Umbilical cord (tissue), 2 donors: Measurements from ENCODE around the gene BCL2L12. TPM values are rescaled to one million over a fixed set of nuclear protein-coding genes. Genes with fewer than 3 reads are reported as not detected.

Source experiments
- DNase-seq: peaks from one replicate; pipeline ENCODE4 v3.0.0-alpha.2; 2015; ENCODE audit warnings: low spot score
- total RNA-seq: library from RNA; depleted of rRNA; stranded (reverse); fragments of >200 nt; gene quantifications from one replicate; pipeline ENCODE4 v1.2.3, GENCODE V29; 2014; ENCODE audit warnings: low replicate concordance; ENCODE audit not compliant: insufficient read depth

Gene BCL2L12
- total RNA-seq, 1 donor from 2014 or later = 0.96 TPM

DNA sequence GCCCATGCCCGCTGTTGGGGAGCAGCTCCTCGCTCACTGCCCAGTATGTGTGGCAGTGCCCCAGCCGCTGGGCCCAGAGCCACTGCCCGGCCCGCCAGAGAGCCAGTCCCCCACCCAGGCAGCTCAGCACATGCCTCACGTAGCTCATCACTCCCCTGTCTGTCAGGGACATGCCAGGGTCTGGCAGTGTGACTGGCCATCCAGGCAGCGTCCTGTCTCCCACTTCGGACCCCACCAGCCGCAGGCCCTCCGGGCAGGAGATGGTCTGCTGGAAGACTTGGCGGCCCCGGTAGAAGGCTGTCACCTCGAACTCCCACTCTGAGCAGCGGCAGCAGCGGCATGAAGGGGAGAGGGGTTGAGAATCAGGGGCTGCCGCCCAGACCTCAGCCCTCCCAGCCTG lies 3.7 kb upstream of the BCL2L12 start:
- no peak for DNase-seq

DNA sequence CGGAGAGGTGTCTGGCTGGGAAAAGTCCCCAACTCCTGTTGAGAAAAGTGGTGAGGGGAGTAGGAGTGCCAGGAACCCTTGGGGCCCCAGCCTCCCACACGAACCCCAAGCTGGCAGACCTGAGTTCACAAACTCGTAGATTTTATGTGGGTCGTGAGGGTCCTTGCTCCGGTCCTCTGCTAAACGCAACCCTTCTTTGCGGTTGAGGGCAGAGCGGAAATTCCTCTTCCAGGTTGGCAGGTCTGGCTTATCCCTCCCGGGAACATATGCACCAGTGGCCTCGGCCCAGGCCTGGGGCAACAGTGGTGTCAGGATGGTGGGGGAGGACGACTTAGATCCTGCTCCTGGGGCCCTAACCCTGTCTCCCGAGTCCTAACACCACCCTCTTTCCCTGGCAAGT lies 2.5 kb upstream of the BCL2L12 start:
- no peak for DNase-seq

DNA sequence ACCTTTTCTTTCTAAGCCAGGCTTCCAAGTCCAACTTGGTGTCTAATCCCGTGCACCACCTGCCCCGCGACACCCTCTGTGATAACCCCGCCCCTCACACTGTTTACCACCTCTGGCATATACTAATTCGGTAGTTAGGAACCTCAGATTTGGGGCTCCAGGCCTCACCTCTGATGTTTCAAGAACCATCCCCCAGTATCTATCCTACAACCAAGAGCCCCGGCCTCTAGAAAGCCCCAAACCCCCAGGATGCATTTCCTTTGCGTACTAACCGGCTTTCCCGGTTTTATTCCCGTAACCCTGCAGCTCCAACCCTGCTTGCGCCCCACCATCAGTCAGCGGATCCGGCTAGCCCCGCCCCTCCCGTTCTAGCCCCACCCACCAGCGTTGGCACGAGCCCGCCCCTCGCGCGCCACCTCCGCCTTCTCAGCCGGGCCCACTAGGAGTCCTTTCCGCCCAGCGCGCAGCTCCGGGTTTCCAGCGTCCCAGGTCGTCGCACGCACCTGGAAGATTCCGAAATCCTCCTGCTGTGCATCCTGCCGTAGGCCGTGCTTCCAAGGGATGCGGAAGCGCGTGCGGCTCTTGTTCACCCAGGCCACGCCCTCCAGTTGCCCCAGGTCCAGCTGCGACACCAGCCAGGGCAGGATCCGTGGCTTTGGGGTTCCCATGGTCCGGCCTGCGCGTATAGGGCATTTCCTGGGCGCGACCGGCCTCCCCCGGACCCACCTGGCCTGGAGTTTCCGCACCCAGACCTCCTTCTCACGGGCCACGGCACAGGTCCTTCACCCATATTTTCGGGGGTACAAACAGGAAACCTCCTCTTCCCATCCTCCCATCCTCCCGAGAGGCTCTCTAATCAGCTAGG lies 1.3 kb upstream of the BCL2L12 start:
- DNase-seq = peak; percentile 86

DNA sequence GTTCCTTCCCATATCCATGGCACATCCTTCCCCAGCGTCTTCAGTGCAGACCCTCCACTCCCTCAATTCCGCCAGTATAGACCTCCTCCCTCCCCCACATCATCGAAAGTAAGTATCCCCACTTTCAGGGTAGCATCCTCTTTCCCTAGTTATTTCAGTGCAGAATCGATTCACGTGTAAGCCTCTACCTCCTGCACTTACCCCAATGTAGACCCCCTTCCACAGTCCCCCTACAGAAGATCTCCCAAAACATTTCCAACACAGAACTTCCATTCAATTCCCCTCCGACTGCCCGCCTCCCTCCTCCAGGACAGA lies 740 bp upstream of the BCL2L12 start:
- DNase-seq = peak; percentile 21

DNA sequence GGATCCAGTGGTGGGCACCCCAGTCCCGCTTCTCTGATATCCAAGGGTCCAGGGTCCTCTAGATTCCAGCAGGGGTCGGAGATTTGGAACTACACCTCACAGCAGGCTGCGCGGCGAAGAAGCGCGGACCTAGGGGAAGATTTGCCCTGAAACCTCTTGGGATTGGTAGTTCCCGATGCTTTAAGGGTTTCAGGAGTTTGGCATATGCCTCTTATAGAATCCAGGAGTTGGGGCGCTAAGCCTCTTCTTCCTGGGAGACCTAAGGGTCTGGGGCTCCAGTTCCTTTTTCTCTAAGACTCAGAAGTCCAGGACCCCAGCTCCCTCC lies 349 bp downstream of the BCL2L12 start:
- DNase-seq = no peak

DNA sequence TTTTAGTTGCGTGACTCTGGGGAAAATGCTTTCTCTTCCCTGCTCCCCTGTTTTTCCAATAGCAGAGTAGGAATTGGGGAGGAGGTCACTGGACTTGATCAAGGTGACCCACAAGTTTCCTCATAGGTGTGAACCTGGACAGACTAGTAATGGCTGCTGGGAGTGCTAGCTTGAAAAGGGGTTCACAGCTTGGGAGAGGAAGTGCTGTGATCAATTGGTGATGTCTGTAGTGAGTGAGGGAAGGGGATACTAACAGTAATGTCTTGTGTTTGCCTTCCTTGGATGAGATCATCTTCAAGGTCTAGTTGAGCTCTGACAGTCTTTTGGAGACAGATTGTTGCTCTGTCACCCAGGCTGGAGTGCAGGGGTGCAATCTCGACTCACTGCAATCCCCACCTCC lies 1.7 kb downstream of the BCL2L12 start:
- DNase-seq = no peak

DNA sequence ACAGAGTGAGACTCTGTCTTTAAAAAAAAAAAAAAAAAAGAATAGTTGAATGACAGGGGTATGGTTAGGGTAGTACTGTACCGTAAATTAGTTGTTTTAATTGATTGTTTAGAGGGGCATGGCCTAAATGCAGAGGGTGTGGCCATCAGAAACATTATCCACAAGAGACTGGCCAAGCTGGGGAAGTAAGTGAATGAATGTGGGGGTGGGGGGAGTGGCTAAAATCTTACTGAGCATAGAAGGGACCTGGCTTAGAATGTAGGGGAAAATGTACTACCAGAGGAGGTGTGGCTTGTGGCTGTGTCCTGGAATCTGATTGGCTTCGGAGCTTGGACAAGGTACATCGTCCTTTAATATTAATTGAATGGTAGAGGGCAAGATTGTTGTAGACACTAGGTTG lies 3.8 kb downstream of the BCL2L12 start:
- DNase-seq = no peak

DNA sequence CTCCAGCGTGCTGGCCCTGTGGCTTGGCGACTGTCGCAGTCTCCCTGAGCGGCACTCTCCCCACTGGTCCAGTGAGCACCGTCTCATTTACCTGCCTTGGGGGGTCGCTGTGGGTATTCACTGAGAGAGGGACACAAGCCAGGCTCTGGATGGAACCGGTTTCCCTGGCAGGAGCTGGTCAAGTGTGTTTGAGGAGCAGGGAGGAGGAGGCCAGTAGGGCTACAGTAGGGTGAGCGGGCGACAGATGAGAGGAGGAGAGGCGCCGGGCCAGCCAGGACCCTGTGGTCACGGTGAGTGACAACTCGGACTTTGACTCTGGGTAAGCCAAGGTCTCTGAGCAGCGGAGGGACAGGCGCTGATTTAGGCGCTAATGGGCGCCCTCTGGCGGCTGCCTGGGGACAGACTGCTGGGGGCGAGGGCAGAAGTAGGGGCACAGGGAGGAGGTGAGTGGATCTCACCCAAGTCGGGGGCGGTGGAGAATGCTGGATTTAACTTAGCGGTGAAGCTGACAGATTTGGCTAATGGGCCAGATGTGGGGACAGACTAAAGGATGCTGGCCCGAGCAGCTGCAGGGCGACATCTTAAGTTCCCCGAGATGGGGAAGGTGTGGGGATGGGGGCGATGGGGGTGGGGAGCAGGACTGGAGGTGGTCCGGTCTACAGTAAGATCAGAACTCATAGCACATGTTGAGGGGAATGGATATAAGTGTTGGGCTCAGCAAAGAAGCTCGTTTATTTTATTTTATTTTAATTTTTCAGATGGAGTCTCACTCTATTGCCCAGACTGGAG lies 6.6 kb downstream of the BCL2L12 start:
- peak; percentile 57 for DNase-seq

DNA sequence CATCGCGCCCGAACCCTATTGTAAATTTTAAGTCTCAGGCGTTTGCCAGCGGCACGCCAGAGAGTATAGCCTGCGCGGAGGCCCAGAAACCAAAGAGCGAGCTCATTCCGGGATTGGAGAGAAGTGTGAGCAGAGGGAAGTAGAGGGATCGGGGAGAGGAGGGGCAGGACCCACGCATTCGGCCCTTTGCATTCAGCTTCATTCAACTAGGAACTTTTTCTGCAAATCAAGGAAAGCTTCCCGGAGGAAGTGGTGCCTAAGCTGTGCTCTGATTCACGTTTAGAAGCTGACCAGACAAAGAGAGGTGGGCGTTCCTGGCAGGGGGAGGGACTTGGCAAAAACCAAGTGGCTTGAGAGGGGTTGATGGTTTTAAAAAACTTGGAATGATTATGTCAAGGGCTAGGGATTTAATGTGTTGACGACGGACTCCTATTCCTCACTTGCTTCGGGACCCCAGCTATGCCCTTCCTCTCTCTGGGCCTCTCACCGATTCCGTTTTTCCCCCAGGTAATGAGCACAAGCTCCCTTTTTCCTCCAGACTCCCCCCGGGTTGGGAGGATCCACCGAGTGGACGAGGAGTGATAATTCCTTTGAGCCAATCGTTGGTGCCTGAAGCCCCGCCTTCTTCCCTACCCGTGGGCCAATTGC lies 10.5 kb downstream of the BCL2L12 start:
- DNase-seq = no peak

DNA sequence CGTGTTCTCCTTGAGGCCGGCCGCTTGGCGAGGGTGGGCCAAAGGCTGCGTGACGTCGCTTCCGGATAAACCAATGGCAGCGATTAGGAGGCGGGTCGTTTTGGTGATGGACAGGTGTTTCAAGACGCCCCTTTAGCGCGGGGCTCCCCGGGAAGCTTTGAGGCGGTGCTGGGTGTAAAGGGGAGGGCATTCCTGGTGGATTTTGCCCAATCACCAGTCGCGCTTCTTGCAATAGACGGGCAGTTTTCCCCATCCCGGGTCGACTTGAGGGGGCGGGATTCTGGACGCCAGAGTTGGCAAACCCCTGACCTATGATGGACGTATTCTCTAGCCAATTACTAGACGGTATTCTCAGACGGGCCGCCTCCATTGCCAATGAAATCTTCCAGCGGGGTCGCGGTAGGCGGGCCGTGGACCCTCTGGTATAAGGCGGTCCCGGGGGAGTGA lies 11.1 kb downstream of the BCL2L12 start:
- peak; percentile 100 for DNase-seq

DNA sequence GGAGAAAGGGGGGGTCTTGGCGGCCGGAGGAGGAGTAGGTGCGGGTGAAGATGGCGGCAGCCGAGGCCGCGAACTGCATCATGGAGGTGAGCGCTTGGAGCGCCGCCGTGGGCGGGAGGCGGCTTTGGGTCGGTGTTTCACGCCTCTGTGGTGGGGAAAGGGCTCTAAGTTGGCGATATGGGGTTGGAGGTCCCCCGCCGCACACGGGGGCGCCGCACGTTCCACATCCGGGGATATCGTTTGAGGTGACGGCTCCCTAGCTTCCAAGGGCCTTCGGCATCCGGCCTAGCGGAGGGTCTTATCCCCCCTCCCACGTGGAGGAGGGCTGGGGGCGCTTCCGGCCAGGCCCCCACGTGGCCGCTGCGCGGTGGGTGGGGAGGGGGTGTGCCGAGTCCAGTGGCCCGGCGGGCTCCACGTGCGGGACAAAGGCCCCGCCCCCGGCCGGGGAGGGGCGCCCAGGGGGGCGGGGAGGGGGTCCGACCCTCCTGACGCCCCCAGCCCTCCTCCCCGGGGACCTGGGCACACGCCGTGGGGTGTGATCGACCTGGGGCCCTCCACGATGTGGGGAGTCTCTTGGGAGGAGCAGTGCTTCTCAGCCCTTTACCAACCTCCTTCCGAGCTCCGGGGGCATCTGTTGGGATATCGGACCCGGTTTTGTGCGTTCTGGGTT lies 11.6 kb downstream of the BCL2L12 start, which contains the start of gene PRMT1:
Gene PRMT1 (plus strand): TSS at position 41 of the 670 bp plus-strand sequence. CDS start 10 bp downstream, at position 51.
- DNase-seq = peak; percentile 56

DNA sequence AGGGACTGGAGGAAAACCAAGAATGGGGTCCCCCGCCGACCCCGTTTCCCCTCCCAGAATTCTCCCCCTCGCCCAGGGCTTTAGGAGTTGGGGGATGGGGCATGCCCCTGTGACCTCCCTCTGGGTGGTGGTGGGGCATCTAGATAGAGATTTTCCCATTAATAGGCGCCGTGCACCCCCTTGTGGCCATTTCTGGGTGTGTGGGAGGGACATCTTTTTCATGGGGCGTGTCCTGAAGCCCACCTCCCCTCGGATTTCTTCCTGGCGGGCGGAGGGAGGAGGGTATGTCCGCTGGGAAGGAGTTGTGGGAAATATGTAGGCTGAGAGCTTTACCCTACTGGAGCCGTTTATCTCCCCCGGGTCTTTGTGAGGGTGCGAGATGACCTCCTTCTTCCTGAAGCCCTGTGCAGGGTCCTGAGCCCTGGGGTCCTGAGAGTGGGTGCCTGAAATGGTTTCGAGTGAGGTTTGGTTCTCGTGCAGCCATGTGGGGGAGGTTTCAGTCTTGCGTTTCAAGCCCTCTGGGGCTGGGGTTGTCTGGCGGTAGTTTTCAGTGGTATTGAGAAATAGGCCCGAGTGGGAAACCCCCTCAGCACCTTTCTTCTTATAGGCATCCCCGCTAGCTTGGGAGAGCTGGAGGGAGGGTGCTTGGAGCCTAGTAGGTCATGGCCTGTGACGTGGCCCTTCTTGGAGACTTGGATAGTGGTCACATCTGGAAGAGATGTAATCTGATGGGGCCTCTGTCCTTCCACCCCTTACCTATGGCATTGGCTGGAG lies 12.4 kb downstream of the BCL2L12 start:
- DNase-seq = peak; percentile 79

DNA sequence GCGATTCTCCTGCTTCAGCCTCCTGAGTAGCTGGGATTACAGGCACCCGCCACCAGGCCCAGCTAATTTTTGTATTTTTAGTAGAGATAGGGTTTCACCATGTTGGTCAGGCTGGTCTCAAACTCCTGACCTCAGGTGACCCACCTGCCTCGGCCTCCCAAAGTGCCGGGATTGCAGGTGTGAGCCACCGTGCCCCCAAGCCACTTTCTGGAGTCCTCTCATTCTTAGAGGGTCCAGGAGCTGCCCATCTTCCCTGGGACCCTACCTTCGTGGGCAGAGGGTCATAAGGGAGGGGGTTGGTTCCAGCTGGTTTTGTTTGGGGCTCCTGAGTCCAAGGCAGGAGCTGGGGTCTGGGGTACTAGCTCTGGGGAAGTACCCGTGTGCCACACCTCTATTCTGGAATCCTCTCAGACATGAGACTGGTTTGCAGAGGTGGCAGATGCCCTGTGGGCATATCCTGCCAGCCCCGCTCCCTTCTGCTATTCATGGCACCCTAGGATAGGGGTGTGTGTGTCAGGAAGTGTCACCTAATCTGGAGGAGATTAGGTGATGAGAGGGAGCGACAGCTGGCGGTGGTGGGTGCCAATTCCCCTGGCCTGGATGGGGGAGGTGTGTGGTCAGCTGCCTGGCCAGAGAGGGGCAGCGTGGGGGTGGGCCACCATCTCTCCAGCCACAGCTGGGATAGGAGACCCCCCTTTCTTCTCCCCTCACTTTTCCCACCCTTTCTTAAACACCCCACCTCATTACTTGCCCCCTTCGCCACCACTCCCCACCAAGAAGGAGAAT lies 13.4 kb downstream of the BCL2L12 start:
- no peak for DNase-seq

DNA sequence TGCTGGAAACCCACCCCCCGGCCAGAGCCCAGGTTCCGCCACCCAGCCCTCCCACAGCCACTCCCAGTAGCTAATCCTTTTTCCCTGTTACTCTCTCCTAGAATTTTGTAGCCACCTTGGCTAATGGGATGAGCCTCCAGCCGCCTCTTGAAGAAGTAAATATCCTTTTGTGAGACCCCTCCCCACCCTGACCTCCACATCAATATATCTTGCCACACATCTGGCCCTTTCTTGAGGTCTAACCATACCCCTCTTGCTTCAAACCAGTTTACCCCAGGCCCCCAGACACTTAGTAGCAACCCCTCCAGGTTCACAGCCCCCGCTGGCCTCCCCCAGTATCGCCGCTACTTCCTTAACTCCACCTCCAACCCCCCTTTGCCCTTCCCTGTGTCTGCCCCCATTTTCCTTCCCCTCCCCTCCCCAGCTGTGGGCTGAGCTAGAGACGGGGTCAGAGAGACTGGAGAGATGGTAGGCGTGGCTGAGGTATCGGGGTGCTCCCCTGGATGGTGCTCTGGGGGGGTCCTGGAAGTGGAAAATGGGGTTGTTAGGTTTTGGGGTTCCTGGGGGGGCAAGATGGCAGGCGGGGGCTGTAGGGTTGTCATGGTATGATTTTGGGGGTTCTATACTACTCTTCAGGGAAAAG lies 14.2 kb downstream of the BCL2L12 start:
- DNase-seq = no peak

DNA sequence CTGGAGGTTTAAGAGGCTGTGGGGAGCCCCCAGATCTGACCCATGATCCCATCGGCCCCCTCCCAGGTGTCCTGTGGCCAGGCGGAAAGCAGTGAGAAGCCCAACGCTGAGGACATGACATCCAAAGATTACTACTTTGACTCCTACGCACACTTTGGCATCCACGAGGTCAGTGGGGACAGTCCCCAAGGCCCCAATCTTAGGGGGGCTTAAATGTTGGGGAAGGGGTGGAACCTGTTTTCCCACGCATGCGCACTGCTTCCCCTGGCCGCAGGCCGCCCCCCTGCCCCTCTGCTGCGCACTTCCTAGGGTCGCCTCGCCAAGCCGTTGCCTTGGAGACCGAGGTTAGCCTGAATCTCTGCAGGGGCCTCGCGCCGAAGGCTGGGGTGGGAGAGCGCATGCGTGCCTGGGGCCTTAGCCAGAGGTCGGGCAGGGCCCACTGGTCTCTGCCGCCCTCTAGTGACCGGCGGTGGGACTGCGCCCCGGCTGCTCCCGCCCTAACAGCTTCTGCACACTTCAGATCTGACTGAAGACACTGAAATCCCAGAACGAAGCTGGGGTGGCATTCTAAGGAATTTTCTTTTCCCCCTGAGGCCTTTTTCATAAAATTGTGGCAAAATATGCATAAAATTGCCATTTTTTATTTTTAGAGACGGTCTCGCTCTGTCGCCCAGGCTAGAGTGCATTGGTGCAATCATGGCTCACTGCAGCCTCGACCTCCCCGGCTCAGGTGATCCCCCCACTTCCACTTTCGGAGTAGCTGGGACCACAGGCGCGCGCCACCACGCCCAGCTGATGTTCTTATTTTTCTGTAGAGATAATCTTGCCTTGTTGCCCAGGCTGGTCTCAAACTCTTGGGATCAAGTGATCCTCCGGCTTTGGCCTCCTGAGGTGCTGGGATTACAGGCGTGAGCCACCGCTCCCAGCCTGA lies 15.0 kb downstream of the BCL2L12 start:
- DNase-seq = peak; percentile 91

DNA sequence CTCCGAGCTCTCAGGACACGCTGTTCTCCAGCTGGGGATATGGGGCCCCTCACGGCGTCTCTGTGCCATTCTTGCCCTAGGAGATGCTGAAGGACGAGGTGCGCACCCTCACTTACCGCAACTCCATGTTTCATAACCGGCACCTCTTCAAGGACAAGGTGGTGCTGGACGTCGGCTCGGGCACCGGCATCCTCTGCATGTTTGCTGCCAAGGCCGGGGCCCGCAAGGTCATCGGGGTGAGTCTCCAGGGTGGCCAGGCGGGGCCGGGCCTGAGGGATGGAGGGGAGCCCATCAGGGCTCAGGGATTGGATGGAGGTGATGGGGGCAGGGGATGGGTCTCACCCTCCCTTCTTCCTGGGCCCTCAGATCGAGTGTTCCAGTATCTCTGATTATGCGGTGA lies 16.1 kb downstream of the BCL2L12 start:
- DNase-seq = no peak

DNA sequence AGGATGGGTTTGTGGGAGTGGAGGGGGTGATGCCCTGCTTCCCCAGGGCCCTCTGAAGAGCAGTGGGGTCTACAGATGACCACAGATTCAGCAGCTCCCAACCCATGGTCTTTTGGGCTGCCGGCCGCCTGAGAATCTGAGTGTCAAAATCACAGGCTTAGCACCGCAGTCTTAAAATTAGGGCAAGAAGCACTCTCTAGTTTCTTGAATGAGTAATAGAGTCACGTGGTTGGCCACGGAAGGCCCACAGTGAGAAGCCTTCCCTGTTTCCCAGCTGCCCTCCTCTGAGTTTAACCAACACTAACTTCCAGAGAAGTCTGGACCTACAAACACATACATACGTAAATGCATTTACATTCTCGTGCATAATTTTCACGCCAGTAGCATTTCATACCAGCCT lies 16.5 kb downstream of the BCL2L12 start:
- no peak for DNase-seq

DNA sequence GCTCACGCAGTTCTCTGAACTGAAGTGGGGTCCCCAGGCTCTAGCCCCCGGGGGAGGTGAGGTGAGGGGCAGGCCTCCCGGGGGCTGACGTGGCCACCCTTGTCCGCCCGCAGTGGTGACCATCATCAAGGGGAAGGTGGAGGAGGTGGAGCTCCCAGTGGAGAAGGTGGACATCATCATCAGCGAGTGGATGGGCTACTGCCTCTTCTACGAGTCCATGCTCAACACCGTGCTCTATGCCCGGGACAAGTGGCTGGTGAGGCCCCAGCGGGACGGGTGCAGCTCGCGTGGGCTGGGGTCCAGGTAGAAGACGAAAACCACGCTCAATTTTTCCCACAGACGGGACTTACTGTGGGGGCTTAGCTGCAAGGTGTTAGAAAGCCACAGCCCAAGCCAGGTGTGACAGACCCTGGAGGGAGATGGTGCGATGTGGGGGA lies 18.1 kb downstream of the BCL2L12 start:
- DNase-seq = no peak
